Adipose tissue (tissue), 3 donors: Measurements from ENCODE around the gene SLIT1. TPM values are rescaled to one million over a fixed set of nuclear protein-coding genes. Genes with fewer than 3 reads are reported as not detected.

Source experiments
- H3K27ac ChIP-seq: one replicate; pipeline ENCODE4 v1.5.1; 2013; ENCODE audit warnings: low read depth, low read length
- WGBS, 3 donors: extraction: QIAGEN DNeasy Blood & Tissue Kit; methylation state at CpG; one replicate each; pipeline ENCODE4 v1.1.7; 2013; 5-methylcytosine and 5-hydroxymethylcytosine counted together
- polyA plus RNA-seq, 3 donors: library from polyadenylated mRNA; stranded (reverse); fragments of 200-250 nt; gene quantifications; one replicate each; pipeline ENCODE4 v1.2.3, GENCODE V29; 2013
- donor health status: healthy with polysubstance abuse.
- donor health status: Bipolar disorder and iron deficiency.
- donor health status: healthy.

Gene SLIT1
- polyA plus RNA-seq = under 1 TPM; 0.18 to 0.48 (median 0.34) TPM

DNA sequence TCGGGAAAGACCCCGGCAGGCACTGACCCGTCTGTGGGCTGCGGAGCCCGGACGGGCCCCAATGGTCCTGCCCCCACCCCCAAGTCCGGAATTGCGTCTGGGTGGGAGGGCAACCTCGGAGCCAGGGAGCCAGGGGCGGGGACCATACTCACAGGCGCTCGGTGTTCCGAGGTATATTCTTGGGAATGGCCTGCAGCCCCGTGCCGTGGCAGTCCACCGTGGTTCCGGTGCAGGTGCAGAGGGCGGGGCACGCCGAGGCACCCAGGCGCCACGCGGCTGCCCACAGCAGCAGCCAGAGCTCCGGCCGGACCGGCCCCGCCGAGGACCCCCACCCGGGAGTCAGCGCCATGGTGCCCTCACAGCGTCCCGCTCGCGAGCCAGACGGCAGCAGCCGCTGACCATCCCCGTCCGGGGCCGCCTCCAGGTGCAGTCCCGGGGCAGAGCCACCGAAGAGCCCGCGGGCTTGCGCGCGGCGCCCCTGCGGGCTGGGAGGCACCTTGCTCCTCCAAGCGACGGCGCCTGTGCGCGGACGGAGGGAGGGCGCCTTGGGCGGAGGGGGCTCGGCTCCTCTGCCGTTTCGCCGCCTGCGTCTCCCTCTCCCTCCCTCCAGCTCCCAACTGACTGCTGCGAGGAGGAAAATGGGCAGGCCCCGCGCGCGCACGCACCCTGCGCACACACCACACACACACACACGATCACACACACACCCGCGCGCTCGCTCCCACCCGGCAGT, at the start of gene SLIT1:
SLIT1 (minus strand) TSS at position 634 of the 733 bp plus-strand sequence; CDS start at position 349, 285 bp downstream.
- H3K27ac ChIP-seq = no peak within 1 kb of the TSS
- WGBS, 3 donors = 1% methylated on average over 49 to 74 of the region's 74 CpGs

DNA sequence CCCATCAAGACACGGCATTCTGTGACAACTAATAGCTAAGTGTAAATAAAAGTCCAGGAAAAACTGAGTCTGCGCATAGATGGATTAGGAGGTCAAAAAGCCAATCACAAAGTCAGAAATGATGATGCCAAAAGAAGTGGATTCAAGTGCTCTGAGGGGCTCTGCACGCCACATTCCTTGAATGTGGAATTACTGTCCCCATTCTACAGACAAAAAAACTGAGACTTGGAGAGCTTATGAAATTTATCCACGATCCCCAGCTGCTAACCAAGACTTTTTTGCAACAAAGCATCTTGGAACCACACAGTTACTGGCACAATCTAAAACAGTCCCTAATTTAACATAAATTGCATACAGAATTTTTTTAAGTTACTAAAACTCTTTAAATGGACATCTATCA, 49.6 kb upstream of the SLIT1 start:
- no peak overlapping the region for H3K27ac ChIP-seq
- WGBS, 3 donors = 93 to 98% (median 96%) methylated on average over 4 of the region's 4 CpGs

DNA sequence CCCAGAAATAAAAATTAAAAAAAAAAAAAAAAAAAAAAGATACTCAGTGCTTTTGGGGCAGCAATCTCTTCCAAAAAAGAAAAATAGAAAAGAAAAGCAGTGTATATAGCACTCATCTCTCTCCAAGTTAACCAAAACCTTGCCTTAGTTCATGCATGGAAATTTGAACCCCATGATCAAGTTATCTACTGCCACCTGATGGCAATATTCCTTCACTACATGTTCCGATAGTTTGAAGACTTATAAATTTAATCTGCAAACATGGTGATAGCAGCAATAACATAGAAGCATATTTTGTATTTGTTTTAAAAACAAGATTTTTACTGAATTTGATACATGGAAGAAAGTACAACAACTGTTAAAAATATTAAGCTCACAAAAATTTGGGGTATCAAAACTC, 48.6 kb upstream of the SLIT1 start:
- WGBS, 3 donors = 25 to 54% (median 52%) methylated on average over 1 of the region's 1 CpG
- no peak overlapping the region for H3K27ac ChIP-seq

DNA sequence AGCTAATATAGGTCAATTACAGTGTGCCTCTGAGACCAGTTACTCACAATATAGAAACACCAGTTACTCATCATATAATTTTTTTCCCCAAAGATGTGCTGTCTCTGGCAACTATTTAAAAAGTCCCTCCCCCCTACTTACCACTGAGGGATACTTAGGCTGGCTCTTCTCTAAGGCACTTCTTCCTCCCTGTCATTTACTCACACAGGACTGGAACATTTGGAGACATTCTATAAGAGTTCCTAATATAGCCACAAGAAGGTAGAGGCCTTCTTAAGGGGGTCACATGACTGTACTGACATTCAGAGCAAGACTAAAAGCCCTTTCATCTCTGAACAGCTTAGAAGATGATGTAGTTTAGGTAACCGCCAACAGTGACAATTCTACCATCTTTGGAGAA, 44.4 kb upstream of the SLIT1 start:
- no peak overlapping the region for H3K27ac ChIP-seq
- WGBS, 3 donors = 95 to 100% (median 98%) methylated on average over 1 of the region's 1 CpG

DNA sequence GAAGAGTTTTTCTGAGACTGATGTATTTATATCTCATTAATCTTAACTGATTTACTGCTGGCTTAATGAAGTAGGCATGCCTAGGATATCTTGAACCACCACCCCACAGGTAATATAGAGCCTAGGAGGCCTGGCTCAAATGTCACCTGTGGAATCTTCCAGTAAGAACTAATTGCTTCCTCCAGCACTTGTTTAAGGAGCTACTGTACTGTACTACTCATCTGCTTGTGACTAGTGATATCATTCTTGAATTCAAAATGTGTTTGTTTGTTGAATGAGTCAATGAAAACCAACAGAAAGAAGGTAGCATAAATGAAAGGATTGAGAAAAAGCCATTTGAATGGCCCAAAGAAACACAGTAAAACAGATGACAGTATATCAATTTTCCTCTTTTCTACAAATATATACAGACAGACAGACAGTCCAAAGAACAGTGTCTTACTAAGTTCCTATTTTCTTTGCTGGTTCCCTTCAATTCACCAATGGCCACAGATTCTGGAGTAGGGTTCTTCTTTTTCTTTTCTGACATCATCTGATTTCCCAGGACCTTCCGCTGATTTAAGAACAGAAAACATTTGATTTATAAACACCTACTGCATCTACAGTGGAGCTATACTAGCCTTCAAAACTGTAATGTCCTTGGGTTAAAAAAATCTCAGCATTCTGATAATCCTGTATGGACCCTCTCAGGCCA, 43.7 kb upstream of the SLIT1 start:
- WGBS, 3 donors = 90 to 96% (median 94%) methylated on average over 1 of the region's 1 CpG

DNA sequence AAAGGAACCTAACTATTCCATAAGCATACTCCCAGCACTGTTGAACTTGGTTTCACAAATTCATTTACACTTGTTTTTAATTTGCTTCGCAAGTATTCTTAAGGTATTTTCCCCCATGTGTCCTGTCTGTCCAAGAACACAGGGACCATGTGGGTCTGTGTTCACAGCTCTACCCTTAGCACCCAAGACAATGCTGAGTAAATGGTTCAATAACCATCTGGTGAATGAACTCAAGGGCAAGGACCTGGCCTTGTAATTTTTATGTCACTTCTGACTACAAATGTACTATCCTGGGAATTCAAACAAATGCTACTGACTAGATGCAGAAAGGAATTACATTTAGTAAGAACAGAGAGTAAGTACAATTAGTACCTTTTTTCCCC, 43.0 kb upstream of the SLIT1 start:
- WGBS, 3 donors = 80 to 96% (median 95%) methylated on average over 1 of the region's 1 CpG
- H3K27ac ChIP-seq = no peak overlapping the region

More for the DNA sequence above, 43.7 kb upstream of the SLIT1 start:
- no peak overlapping the region for H3K27ac ChIP-seq

DNA sequence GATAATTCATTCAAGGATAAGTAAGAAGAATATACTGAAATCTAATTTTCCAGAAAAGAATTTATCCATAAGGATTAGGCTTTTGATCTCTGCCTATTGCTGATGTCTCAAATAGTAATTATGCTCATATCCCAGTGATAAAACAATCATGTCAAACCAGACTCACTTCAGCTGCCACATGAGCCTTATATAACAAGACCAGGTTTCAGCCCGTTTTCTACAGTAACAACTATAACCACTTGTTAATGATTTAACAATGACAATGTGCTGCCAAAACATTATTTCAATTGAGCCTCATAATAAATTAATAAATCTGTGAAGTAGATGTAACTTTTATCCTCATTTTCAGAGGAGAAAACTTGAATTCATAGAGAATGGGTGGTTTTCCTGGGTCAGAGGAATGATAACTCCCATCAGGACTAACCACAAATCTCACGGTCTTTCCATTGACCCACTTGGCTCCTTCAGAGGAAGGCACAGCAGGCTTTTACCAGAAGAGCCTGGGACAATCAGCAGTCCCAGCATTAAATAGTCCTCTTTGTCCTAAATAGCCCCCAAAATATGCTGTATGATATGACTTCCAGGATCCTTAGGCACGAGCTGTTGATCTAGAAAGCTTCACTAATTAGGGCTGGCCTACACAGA, 42.5 kb upstream of the SLIT1 start:
- no peak overlapping the region for H3K27ac ChIP-seq
- 43 to 87% (median 86%) methylated on average over 3 of the region's 3 CpGs for WGBS, 3 donors

DNA sequence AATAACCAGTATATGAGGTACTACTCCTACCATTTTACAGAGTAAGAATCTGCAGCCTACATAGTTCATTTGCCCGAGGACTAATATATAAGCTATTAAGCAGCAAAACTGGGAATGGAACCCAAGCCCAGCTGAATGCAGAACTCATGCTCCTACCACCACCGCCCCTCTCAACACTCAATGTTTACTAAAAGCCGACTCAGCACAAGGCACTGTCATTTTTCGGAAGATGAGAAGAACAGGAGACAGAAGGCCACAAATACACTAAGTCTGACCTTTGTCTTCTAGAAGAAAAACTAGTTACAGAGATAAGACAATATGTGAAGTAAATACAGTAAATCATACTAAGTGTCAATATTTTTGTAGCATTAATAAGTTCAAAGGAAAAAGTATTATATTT, 40.6 kb upstream of the SLIT1 start:
- WGBS, 3 donors = 74 to 90% (median 90%) methylated on average over 4 of the region's 4 CpGs
- no peak overlapping the region for H3K27ac ChIP-seq

DNA sequence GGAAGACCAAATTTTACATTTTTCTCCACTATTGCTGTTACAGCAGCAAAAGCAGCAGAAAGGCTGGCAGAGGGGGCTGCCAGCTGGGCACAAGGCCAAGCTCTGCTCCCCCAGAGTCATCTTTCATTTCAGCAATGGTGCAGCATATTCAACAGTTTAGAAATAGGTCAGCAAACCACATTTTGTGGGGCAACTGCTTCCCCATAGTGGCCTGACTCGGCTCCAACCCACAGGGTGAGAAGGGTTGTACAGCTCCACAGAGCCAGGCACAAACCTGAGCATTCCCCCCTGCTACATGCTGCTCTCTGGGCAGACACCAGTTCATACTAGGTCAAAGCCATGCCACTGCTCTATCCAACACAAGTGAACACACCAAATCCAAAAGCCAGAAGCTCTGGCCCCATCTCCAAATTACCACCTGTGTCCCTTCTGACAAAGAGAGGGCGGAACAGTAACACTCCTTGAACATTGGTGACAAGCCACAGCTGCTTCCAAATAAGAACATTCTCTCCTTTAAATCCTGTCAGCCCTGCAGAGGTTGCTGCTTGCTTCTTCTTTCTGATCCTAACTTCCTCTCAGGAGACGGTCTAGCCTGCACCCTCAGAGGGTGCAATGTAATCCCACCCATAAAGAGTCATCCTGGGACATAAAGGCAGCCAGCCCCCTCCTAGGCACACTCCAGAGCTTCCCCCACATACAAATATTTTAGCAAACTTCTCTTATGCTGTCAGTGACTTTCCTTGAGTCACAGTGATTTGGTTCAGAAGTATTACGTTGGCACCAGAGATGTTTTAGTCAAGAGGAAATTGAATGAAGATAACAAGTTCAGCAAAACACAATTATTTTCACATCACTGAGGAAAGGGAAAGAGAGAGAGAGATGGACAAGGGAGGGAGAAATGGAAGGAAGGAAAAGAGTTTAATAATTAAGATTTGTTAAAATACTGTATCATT, 39.0 kb upstream of the SLIT1 start:
- 55 to 86% (median 69%) methylated on average over 4 of the region's 4 CpGs for WGBS, 3 donors
- H3K27ac ChIP-seq = no peak overlapping the region

DNA sequence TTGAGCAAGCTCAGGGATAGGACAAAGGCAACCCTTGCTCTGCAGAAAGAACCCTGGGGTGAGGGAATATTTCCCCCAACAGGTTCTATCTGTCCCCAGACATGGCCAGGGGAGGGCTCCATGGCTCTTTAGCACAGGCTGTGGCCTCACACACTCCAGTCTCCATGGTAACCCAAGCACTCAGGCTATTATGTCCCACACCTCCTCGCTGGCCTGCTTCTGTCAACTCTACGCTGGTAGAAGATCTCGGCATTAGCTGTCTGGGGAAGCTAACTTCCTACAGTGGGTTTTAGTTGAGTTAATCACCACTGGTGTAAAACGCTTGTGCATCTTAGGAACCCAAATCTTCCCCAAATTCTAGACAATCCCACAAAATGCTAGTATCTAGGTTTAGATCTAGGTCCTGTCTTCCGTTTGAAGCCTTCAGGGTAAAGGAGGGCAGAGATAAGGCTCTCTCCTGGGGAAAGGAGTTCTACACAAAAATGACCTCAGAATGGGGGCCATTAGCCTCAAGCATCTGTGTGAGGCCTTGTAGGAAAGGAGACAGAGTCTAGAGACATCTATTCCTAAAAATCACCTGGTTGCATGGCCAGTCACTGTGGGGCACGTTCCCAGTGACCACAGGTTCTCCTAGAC, 36.7 kb upstream of the SLIT1 start:
- no peak overlapping the region for H3K27ac ChIP-seq
- WGBS, 3 donors = 83 to 94% (median 93%) methylated on average over 6 of the region's 6 CpGs

DNA sequence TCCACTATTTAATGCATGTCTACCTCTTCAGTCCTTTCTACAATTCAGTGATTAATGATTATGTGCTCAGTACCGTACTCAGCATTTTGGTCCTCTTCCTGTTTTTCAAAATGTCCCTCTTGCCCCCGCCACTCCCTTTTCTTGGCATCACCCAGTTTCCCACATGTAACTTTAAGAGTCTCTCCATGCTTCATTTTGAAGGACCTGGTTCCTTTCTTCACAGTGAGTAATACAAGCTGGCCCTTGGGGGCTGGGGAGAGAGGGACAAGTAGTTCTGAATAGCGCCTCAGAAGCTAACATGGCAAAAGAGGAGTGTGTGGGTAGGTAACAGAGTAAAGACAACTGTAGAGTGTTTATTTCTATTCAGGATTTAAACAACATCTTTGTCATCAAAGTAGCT, 34.6 kb upstream of the SLIT1 start:
- 84 to 92% (median 86%) methylated on average over 3 of the region's 3 CpGs for WGBS, 3 donors

DNA sequence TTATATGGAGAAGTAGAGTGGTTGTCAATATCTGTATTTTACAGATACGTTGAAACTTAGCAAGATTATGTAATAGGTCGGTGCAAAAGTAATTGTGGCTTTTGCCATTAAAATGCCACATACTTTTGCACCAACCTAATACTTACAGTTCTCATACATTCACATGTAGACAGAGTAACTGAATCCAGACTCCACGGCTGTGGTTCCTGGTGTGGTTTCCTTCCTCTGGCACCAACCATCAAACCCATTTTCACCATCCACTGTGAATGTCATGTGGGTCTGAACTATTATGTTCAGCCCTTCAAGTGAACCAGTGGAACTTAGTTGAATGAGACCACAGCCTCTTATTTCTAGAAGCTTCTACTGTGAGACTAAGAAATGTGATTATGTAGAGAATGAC, 31.5 kb upstream of the SLIT1 start:
- H3K27ac ChIP-seq = no peak overlapping the region
- WGBS, 3 donors = 49 to 86% (median 52%) methylated on average over 3 of the region's 3 CpGs

More for the DNA sequence above, 34.6 kb upstream of the SLIT1 start:
- no peak overlapping the region for H3K27ac ChIP-seq

DNA sequence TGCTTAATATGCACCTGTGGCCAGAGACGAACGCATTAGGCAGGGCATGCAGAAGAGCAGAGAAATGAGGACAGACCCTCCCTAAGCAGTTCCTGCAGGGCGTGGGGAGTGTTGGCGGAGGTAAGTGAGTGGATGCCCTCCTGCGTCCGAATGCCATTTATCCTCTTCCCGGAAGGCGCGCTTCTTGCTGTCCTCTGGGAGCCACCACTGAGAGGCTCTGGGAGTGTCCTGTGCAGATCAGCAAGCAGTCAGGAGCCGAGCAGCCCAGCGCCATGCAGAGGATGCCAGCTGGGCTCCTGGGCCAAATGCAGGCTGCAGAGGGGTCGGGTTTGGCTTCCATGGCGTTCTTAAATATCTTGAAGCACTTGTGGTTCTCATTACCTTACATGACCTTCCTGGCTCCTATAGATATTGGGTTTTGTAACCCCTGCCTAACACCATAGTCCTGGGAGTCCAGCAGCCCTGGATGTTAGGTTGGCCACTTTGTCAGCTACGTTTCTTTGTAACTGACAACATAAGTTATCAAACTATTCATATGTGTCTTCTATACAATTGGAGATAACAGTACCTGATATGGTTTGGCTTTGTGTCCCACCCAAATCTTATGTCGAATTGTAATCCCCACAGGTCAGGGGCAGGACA, 30.0 kb upstream of the SLIT1 start:
- no peak overlapping the region for H3K27ac ChIP-seq

DNA sequence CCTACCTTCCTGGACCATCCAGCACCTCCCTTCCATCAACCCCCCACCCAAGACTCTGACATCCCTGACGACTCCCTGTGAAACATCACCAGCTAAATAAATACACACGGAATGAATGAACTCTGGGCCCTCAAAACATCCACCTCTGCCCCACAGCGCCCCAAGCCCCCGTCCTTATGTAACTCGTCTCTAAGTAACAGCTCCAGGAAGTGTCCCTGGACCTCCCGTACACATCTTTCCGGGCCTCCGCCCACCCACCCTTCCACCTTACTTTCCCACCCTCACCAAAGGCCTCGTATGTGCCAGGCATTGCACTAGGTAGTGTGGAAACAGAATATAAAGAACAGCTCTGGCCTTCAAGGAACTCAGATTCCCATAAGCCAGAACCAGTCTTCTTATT, 27.7 kb upstream of the SLIT1 start:
- WGBS, 3 donors = 62 to 65% (median 65%) methylated on average over 9 of the region's 9 CpGs
- H3K27ac ChIP-seq = no peak overlapping the region

More for the DNA sequence above, 30.0 kb upstream of the SLIT1 start:
- WGBS, 3 donors = 83 to 90% (median 85%) methylated on average over 15 of the region's 15 CpGs

DNA sequence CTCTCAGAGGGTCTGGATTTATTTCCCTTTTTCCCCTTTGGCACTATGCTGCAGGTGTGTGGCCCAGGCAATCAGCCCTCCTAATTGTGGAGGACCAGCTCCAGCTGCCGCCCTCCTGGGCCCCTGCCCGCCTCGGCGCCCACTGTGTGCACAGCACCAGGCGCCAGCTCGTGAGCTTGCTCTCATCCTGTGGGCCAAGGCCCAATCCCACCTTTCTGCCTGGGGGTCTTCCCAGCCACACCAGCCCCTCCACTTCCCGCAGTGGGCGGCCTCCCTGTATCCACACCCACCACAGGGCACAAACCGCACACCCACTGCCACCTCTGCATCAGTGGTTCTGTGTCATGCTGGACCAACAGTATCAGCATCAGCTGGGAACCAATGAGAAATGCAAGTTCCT, 25.5 kb upstream of the SLIT1 start:
- WGBS, 3 donors = 84 to 95% (median 90%) methylated on average over 9 of the region's 9 CpGs

DNA sequence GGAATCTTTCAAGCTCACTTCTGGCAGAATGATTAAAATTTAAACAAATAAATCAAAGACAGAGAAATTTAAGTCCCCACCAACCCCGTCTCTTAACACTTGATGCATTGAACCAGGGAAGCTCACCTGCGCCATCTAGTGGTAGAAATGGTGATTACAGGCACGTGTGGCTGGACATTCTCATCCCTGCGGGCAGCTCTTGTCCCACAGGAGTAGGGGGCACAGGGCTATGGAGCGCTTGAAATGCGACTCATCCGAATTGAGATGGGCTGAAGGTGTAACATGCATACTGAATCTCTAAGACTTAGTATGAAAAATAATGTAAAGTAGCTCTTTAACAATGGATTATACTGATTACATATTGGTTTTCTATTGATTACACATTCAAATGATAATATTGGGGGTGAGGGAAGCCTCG, 24.8 kb upstream of the SLIT1 start:
- WGBS, 3 donors = 7 to 12% (median 12%) methylated on average over 8 of the region's 8 CpGs
- no peak overlapping the region for H3K27ac ChIP-seq

More for the DNA sequence above, 25.5 kb upstream of the SLIT1 start:
- H3K27ac ChIP-seq = no peak overlapping the region

DNA sequence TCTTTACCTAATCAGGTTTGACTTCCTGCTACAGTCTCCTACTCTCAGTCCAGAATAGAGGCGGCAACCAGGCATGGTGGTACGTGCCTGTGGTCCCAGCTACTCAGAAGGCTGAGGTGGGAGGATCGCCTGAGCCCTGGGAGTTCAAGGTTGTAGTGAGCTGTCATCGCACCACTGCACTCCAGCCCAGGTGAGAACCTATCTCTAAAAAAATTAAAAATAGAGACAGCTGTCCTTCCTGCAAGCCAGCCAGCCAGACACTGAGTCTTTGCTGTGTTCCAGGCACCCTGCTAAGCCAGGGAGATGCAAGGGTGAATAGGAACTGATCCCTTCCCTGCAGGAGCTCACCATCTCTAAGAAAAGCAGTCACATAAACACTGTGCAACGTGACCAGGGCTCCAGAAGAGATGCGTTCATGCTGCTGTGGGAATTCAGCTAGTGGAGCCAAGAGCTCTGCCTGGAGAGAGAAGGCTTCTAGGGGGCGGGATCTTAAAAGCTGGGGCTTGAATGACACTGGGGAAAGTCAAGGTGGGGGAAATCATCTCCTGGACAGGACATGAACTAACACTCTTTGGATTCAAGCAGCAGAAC, 22.1 kb upstream of the SLIT1 start:
- WGBS, 3 donors = 40 to 70% (median 60%) methylated on average over 7 of the region's 7 CpGs

More for the DNA sequence above, 22.1 kb upstream of the SLIT1 start:
- H3K27ac ChIP-seq = no peak overlapping the region
